Cerebellar nuclear complex (tissue), 1 donor: ENCODE data around the gene MAJIN.

Experiments
- DNase-seq, 2 experiments: peaks; one replicate each; lab custom pipeline; 2025; lab: John Stamatoyannopoulos, UW

MAJIN gene

GRCh38 chr11:64911689-64912088, 60.2 kb downstream of the MAJIN start:
- DNase-seq: no peak

GRCh38 chr11:64911142-64911541, 60.8 kb downstream of the MAJIN start:
- no peak for DNase-seq

DNA sequence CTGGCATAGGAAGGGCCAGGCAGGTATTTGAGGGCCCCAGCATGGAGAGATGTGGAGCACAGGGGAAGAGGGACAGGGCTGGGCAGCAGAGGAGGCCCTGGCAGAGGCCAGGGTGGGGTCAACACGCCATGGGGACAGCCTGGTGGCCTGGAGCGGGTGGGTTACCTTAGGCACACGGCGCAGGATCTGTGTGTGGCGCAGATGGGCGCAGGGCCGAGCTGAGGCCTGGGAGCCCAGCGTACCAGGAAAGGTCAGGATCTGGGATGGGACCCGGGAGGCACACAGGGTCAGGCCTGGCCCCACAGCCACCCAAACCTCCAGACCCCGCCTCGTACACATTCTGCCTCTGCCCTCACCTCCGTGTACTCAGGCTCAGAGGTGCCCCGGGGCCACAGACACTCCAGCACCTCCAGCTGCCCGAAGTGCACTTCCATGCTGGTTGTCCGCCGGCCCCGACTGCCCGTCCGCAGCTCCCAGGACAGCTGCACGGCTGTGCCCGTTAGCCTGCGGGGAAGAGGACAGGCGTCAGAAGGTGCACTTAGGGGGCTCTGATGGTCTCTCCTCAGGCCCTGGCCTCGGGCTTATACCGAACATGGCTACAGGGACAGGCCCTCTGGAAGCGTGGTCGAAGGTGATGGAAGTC, 61.3 kb downstream of the MAJIN start:
- DNase-seq: no peak

DNA sequence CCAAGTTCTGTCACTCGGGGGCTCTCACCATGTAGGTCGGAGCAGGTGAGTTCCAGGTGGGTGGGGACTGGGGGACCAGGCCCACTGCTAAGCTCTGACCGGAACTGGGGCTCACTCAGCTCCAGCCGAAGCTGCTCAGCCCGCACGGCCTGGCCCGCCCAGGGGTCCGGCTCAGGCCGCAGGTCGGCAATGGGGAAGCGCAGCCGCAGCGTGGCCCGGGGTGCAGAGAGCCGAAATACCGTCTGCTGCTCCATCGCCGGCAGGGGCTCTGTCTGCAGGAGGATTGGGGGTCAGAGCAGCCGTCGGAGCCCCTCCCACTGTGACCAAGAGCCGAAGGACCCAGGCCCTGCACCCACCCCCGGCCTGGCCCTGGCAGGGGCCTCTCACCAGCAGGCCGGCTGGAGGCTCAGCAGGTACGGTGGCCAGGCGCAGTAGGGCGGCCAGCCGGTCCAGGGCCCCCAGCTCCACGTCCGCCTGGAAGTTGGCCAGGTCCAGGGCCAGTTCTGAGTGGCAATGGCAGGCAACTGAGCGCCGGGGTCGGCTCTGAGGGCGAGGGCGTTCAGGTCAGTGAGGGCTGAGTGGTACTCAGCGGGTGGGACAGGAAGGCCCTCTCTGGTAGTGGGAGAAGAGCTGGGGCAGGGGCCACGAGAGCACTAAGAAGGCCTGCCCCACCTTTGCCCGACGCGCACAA, 62.1 kb downstream of the MAJIN start:
- no peak for DNase-seq

GRCh38 chr11:64908766-64909165, 63.1 kb downstream of the MAJIN start:
- no peak for DNase-seq

GRCh38 chr11:64906314-64906635, 65.6 kb downstream of the MAJIN start:
- no peak for DNase-seq

- no peak for DNase-seq
These were observed 66.2 kb downstream of the MAJIN start for GRCh38 chr11:64905516-64906313.

- DNase-seq: no peak
These were observed 68.5 kb downstream of the MAJIN start for GRCh38 chr11:64903291-64903833.

DNA sequence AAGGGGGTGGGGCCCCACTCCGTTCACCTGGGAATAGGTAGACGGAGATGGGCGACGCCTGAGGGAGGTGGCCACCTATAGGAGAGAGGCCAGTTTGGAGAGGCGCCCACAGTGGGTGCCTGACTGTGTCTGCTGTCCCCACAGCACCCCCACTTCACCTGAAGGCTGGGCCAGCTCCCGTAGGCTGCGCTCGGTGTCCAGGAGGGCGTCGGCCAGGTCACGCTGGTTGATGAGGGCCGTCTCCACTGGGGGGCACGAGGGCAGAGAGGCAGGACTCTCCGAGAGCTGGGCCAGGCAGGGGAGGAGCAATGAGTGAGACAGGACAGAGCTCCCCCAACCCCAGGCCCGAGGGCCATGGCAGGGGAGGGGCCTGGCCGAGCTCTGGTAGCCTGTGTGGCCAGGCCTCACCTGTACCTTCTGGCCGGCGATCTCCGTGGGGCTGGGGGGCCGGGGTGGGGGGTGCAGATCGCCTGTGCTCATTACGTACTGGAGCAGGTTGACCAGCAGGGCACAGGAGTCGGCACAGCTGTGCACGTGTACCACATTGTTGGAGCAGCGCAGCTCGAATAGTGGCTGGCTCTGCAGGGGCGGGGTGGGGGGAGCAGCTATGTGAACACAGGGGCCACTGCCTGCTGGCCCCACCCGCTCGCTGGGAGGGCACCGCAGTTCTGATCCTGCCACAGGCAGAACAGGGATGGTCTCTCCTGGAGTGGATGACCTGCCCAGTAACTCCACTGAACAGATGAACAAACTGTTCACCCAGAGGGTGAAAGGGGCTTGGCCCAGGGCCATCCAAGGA, 69.6 kb downstream of the MAJIN start:
- no peak for DNase-seq

- DNase-seq: no peak
These were observed 71.1 kb downstream of the MAJIN start for GRCh38 chr11:64900774-64901173.

DNA sequence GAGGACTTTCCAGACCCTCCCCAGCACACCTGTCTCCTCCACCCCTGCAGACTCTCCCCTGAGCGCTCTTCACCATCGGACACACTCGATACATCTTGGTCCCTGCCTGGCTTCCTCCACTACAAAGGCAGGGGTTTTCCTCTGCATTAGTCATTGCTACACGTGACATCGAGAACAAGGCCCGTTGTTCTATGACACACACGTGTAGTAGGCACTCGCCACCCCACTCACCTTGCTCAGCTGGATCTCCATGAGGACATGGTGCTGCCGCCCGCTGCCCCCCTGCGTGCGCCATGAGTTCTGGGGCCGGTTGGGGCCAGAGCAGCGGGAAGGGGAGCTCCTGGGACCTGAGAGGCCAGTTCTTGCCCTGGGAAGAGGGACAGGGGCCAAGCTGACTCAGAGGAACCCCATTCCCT, 71.6 kb downstream of the MAJIN start:
- no peak for DNase-seq

DNA sequence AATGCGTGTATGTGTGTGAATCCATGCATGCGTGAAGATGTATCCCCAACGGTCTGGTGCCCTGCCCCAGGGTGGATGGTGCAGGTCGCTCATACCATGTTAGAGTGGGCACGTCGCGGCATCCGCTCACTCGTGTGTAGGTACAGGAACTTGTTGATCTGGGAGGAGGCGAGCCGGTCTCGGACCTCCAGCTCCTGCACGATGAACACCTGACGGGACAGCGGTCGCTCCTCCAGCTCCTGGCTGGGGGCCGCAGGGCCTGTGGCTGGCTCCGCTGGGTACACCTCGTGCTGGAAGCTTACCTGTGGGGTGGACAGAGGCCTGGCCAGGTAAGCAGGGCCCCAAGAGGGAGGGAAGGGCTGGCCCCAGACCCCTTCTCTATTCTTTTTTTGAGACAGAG, 73.4 kb downstream of the MAJIN start:
- no peak for DNase-seq

GRCh38 chr11:64898076-64898445, 73.8 kb downstream of the MAJIN start:
- no peak for DNase-seq

- DNase-seq: no peak
These were observed 74.4 kb downstream of the MAJIN start for GRCh38 chr11:64897381-64898075.

- no peak for DNase-seq
These were observed 75.4 kb downstream of the MAJIN start for GRCh38 chr11:64896448-64897022.

GRCh38 chr11:64894812-64895452, 77.0 kb downstream of the MAJIN start:
- DNase-seq: no peak

- no peak for DNase-seq
These were observed 77.7 kb downstream of the MAJIN start for GRCh38 chr11:64894070-64894811.

- DNase-seq: no peak
These were observed 78.5 kb downstream of the MAJIN start for GRCh38 chr11:64893194-64894069.

- DNase-seq: no peak
These were observed 79.1 kb downstream of the MAJIN start for GRCh38 chr11:64892838-64893193.
